Panc1 (cell line): Measurements from ENCODE around the gene SLC34A3. TPM values are rescaled to one million over a fixed set of nuclear protein-coding genes. Genes with fewer than 3 reads are reported as not detected.

Experiments
- ATAC-seq: fragments of 200-7000 bp; cut with Tn5 transposase; 2 replicates; pipeline ENCODE4 v1.9.1; 2020; ENCODE audit warnings: mild to moderate bottlenecking, moderate library complexity
- BruUV-seq: library from RNA; stranded (reverse); fragments of 400-500 nt; replicated peaks from 2 replicates; lab custom pipeline; 2021; lab: Mats Ljungman, UMichigan
- CTCF ChIA-PET: fragments of 300-600 bp; sonication (Branson Sonifier 250); formaldehyde crosslinking; loops from one replicate; lab custom pipeline; 2022; ENCODE audit warnings: antibody characterized with exemption; lab: Charles Lee
- POLR2A ChIA-PET: fragments of 300-600 bp; sonication (Branson Sonifier 250); formaldehyde crosslinking; loops from one replicate; lab custom pipeline; 2022; ENCODE audit warnings: antibody characterized with exemption; lab: Charles Lee
- DNase-seq: peaks from one replicate; pipeline ENCODE4 v3.0.0-alpha.2; 2010; ENCODE audit warnings: low read depth, low spot score
- H3K27ac ChIP-seq: 2 replicates; pipeline ENCODE4 v1.5.1; 2011; ENCODE audit warnings: mild to moderate bottlenecking, low read length, inconsistent platforms
- H3K27me3 ChIP-seq: fragments of 200-500 bp; sonication (Bioruptor generic); 2 replicates; pipeline ENCODE4 v1.6.0; 2014; ENCODE audit warnings: low read length, inconsistent platforms; ENCODE audit not compliant: control insufficient read depth, insufficient read depth
- H3K36me3 ChIP-seq: fragments of 200-500 bp; sonication (Bioruptor generic); 2 replicates; pipeline ENCODE4 v1.5.1; 2014; ENCODE audit warnings: inconsistent platforms, mild to moderate bottlenecking, low read length, moderate library complexity; ENCODE audit not compliant: control insufficient read depth, insufficient read depth
- H3K4me1 ChIP-seq: 2 replicates; pipeline ENCODE4 v1.5.1; 2011; ENCODE audit warnings: inconsistent platforms, mild to moderate bottlenecking, low read length, moderate library complexity; ENCODE audit not compliant: control insufficient read depth, insufficient read depth
- H3K4me3 ChIP-seq, 2 experiments: 2 replicates each; pipeline ENCODE4 v1.5.1; 2011 to 2012; ENCODE audit warnings: low read depth in 2 of 2, low read length in 2 of 2, mild to moderate bottlenecking in 2 of 2, inconsistent platforms in 1 of 2, moderate library complexity in 1 of 2
- H3K9me3 ChIP-seq: fragments of 200-500 bp; sonication (Bioruptor generic); 2 replicates; pipeline ENCODE4 v1.5.1; 2014; ENCODE audit warnings: low read depth, mild to moderate bottlenecking, inconsistent platforms, low read length, moderate library complexity; ENCODE audit not compliant: control insufficient read depth, insufficient read depth
- POLR2AphosphoS5 ChIP-seq: IDR thresholded peaks from 2 replicates; pipeline ENCODE4 v1.6.1; 2012; ENCODE audit warnings: mild to moderate bottlenecking, low read depth, low read length, moderate library complexity
- SIN3A ChIP-seq: IDR thresholded peaks from 2 replicates; pipeline ENCODE4 v1.6.1; 2012; ENCODE audit warnings: low read depth, mild to moderate bottlenecking, low read length, moderate library complexity, borderline replicate concordance; ENCODE audit not compliant: insufficient read depth
- TCF7L2 ChIP-seq: IDR thresholded peaks from 2 replicates; pipeline ENCODE4 v1.6.1; 2011; ENCODE audit warnings: mild to moderate bottlenecking, low read depth, low read length, inconsistent platforms
- in situ Hi-C: cut with HindIII; loops from 2 replicates; pipeline ENCODE4 v1.10.0; 2016; ENCODE audit warnings: low sequenced_read_pairs, low pct_unique_long_range_greater_than_20kb
- intact Hi-C: fragments of 100-400 bp; cut with micrococcal nuclease; formaldehyde crosslinking; loops from one replicate; pipeline ENCODE4 v1.10.0; 2022; ENCODE audit not compliant: unreplicated experiment
- total RNA-seq: library from RNA; stranded (reverse); gene quantifications from one replicate; pipeline ENCODE4 v1.2.1, GENCODE V29; 2021; ENCODE audit not compliant: unreplicated experiment
- TF ChIP-seq, protein P1 (sequence below): fragments of 450-650 bp; IDR thresholded peaks from 2 replicates; pipeline ENCODE4 v1.5.1; 2017; ENCODE audit warnings: mild to moderate bottlenecking
- TF ChIP-seq, protein P2 (sequence below), 2 experiments: IDR thresholded peaks; 2 replicates each; pipeline ENCODE4 v1.6.1; 2011 to 2012; ENCODE audit warnings: low read depth in 2 of 2, control low read depth in 1 of 2, low read length in 1 of 2, mild to moderate bottlenecking in 1 of 2, moderate library complexity in 1 of 2; ENCODE audit not compliant: insufficient read depth in 1 of 2

SLC34A3 gene
- total RNA-seq, 1 experiment from 2014 or later: not detected

GRCh38 chr9:137211532-137211931 lies 19.2 kb upstream of the SLC34A3 start:
- Histone ChIP-seq H3K36me3 (no peaks in the 10 kb centered on the region), H3K27ac (no peak overlapping the region), H3K27me3 (no peaks in the 10 kb centered on the region), H3K4me1 (peaks cover 6% of the 10 kb centered on the region), H3K9me3 (no peaks in the 10 kb centered on the region), H3K4me3 (no peak overlapping the region)
- POLR2A ChIA-PET: no interaction called here
- intact Hi-C loops: no loop called here
- CTCF ChIA-PET: no interaction called here
- TF ChIP-seq TCF7L2 (no peak), SIN3A (no peak)
- BruUV-seq: no TSS peak
- ATAC-seq: no peak
- DNase-seq: no peak
- in situ Hi-C loops: no loop called here

- ATAC-seq: no peak
- DNase-seq: no peak
- intact Hi-C loops (no loop called here), in situ Hi-C loops (no loop called here)
- no peaks in the 10 kb centered on the region for H3K27me3 ChIP-seq
- no TSS peak for BruUV-seq
- H3K9me3 ChIP-seq: no peaks in the 10 kb centered on the region
- TF ChIP-seq POLR2AphosphoS5: no peak
- TF ChIP-seq, protein P1, sequence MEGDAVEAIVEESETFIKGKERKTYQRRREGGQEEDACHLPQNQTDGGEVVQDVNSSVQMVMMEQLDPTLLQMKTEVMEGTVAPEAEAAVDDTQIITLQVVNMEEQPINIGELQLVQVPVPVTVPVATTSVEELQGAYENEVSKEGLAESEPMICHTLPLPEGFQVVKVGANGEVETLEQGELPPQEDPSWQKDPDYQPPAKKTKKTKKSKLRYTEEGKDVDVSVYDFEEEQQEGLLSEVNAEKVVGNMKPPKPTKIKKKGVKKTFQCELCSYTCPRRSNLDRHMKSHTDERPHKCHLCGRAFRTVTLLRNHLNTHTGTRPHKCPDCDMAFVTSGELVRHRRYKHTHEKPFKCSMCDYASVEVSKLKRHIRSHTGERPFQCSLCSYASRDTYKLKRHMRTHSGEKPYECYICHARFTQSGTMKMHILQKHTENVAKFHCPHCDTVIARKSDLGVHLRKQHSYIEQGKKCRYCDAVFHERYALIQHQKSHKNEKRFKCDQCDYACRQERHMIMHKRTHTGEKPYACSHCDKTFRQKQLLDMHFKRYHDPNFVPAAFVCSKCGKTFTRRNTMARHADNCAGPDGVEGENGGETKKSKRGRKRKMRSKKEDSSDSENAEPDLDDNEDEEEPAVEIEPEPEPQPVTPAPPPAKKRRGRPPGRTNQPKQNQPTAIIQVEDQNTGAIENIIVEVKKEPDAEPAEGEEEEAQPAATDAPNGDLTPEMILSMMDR: no peak
- no peak for TF ChIP-seq TCF7L2
- TF ChIP-seq, protein P2, sequence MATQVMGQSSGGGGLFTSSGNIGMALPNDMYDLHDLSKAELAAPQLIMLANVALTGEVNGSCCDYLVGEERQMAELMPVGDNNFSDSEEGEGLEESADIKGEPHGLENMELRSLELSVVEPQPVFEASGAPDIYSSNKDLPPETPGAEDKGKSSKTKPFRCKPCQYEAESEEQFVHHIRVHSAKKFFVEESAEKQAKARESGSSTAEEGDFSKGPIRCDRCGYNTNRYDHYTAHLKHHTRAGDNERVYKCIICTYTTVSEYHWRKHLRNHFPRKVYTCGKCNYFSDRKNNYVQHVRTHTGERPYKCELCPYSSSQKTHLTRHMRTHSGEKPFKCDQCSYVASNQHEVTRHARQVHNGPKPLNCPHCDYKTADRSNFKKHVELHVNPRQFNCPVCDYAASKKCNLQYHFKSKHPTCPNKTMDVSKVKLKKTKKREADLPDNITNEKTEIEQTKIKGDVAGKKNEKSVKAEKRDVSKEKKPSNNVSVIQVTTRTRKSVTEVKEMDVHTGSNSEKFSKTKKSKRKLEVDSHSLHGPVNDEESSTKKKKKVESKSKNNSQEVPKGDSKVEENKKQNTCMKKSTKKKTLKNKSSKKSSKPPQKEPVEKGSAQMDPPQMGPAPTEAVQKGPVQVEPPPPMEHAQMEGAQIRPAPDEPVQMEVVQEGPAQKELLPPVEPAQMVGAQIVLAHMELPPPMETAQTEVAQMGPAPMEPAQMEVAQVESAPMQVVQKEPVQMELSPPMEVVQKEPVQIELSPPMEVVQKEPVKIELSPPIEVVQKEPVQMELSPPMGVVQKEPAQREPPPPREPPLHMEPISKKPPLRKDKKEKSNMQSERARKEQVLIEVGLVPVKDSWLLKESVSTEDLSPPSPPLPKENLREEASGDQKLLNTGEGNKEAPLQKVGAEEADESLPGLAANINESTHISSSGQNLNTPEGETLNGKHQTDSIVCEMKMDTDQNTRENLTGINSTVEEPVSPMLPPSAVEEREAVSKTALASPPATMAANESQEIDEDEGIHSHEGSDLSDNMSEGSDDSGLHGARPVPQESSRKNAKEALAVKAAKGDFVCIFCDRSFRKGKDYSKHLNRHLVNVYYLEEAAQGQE (IDR thresholded peaks at IDR 0.05; ENCODE audit: insufficient read depth in 1 of 2, low read depth in 2 of 2, low read length in 1 of 2): no peak
- TF ChIP-seq SIN3A: no peak
- no peaks in the 10 kb centered on the region for H3K36me3 ChIP-seq
- H3K4me1 ChIP-seq: peaks cover 8% of the 10 kb centered on the region
- ChIA-PET CTCF (interaction anchor here (0.5 to 0.6 kb wide), 2 partner anchors 11 to 22 kb away, joined by 3 to 10 read pairs; no protein-coding TSS in a partner anchor), POLR2A (no interaction called here)
- H3K27ac ChIP-seq: no peak overlapping the region
- H3K4me3 ChIP-seq: no peak overlapping the region
Measured at GRCh38 chr9:137212520-137212919, 18.2 kb upstream of the SLC34A3 start.

- H3K9me3 ChIP-seq: no peaks in the 10 kb centered on the region
- ATAC-seq: no peak
- no peaks in the 10 kb centered on the region for H3K36me3 ChIP-seq
- BruUV-seq: no TSS peak
- H3K4me3 ChIP-seq: no peak overlapping the region
- in situ Hi-C loops: no loop called here
- H3K27me3 ChIP-seq: no peaks in the 10 kb centered on the region
- ChIA-PET POLR2A (no interaction called here), CTCF (interaction anchor here (0.5 to 1.3 kb wide), 4 partner anchors 10 to 23 kb away, joined by 3 to 10 read pairs (median 4); partner anchors contain the start of gene RNF224)
- no peak for DNase-seq
- no peak overlapping the region for H3K27ac ChIP-seq
- intact Hi-C loops: no loop called here
- H3K4me1 ChIP-seq: peaks cover 8% of the 10 kb centered on the region
- TF ChIP-seq SIN3A: no peak
- TF ChIP-seq, protein P1: peak; percentile 69
Measured at GRCh38 chr9:137213160-137214060, 17.3 kb upstream of the SLC34A3 start.
